A549 (cell line): ENCODE data around the gene TEX51.

ENCODE experiments used
- CEBPB ChIP-seq, 2 experiments: fragments of >200 bp in 1 of 2; sonication (Bioruptor Twin) in 1 of 2; formaldehyde crosslinking in 1 of 2; IDR thresholded peaks; 2 replicates each; pipeline ENCODE4 v1.6.1; 2012 to 2016
- CTCF ChIP-seq: fragments of >200 bp; sonication (Bioruptor Twin); formaldehyde crosslinking; IDR thresholded peaks from 3 replicates; pipeline ENCODE4 v1.5.1; 2016
- EP300 ChIP-seq, 2 experiments: fragments of >200 bp; sonication (Bioruptor Twin); formaldehyde crosslinking; IDR thresholded peaks; 2 replicates in 1 of 2; 3 replicates in 1 of 2; pipeline ENCODE4 v1.6.1; 2016 to 2017
- JUN ChIP-seq, 2 experiments: fragments of >200 bp; sonication (Bioruptor Twin); formaldehyde crosslinking; IDR thresholded peaks; 2 replicates in 1 of 2; 3 replicates in 1 of 2; pipeline ENCODE4 v1.6.1; 2016 to 2017
- REST ChIP-seq: fragments of 200-600 bp; sonication (generic); IDR thresholded peaks from 2 replicates; pipeline ENCODE4 v1.6.1; 2016; ENCODE audit warnings: antibody characterized with exemption, mild to moderate bottlenecking, moderate library complexity
- RFX5 ChIP-seq: fragments of 450-650 bp; IDR thresholded peaks from 2 replicates; pipeline ENCODE4 v1.7.1; 2014; ENCODE audit warnings: antibody characterized with exemption, mild to moderate bottlenecking, moderate library complexity
- SREBF2 ChIP-seq: fragments of 450-650 bp; IDR thresholded peaks from 2 replicates; pipeline ENCODE4 v1.6.1; 2014; ENCODE audit warnings: mild to moderate bottlenecking, moderate library complexity

- no peak for TF ChIP-seq SREBF2
- no peak for TF ChIP-seq RFX5
- TF ChIP-seq CEBPB (IDR thresholded peaks at IDR 0.05) = no peak
- TF ChIP-seq CTCF = no peak
- no peak for TF ChIP-seq EP300 (IDR thresholded peaks at IDR 0.05)
- TF ChIP-seq JUN (IDR thresholded peaks at IDR 0.05) = no peak
- no peak for TF ChIP-seq REST
Observed at GRCh38 chr2:126877041-126877440, 21.6 kb upstream of the TEX51 start.
